ENCODE measurements around the gene AIG1.
"Not testable (repeated sequence)": the region's sequence is repeated elsewhere in the genome, so short reads cannot be mapped to it uniquely, and the experiment has no call there.

The AIG1 gene

DNA sequence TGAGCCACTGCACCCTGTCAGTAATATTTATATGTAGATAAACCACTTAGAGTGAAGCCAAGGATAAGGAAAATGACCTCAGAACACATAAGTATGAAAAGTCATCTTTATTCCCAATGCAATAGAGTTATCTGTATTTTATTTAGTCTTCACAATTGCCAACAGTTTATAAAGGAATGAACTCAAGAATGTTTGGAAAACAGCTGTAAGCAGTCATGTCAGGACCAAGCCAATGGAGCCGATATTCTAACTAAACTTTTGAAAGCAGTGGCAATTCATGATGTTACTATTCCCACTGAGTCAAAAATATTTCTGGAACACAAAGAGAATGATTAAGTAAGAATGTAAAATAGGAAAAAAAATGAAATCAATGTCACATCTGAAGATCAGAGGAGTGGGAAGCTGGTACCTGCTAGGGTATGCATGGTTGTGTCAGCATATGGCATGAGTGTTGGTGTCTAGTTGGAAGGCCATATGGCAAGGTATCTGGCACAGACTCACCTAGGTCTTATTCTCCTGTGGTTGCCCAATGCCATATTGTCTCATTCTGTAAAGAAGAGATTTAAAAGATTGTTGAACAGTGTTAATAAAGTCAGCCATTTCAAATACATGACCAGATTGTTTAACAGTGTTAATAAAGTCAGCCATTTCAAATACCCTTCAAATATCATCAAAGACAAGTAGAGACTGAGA lies 271.6 kb downstream of the AIG1 start:
- no peak for DNase-seq (ENCODE audit: low read depth)

GRCh38 chr6:143333081-143333480 lies 272.4 kb downstream of the AIG1 start:
- DNase-seq (ENCODE audit: low read depth), result no peak

DNA sequence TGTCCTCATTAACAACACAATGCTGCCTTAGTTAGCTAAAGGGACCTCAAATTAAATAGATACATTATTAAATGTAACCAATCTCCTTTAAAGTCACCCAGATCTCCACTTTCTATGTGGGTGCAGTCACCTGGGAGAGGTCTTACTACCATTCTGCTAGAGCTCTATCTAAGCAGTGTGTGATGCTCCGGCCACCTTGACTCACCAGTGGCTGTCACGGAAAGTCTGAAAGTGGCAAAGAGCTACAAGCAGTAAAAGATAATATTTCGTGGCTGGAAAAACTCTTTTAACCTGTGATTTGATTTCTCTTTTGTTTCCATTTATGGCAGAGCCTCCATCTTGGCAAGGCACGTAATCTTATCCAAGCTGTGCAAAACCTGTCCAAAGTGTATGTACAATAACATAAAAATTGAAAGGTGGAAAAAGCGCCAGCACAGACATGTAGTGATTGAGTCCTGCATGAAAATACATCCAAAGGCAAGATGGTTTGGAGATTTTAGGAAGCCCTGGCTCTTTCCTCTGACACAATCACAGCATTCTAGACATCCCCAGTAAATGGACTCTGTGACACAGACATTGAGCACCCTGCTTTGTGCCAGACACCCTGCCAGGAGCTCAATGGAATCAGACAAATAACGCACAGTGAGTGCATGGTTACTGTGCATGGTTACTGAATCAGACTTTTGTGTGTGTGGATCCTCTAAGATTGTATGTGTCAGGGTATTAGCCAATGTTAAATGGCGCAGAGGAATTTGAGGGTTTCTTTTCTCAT lies 273.2 kb downstream of the AIG1 start:
- no peak for DNase-seq (ENCODE audit: low read depth)

- DNase-seq (ENCODE audit: low read depth), result no peak
Measured at GRCh38 chr6:143335865-143336264, 275.2 kb downstream of the AIG1 start.

GRCh38 chr6:143336446-143337152 lies 275.9 kb downstream of the AIG1 start:
- DNase-seq (ENCODE audit: low read depth), result no peak

- peak; percentile 3 for DNase-seq (ENCODE audit: low read depth)
Measured at GRCh38 chr6:143337201-143337949, 276.7 kb downstream of the AIG1 start.

- DNase-seq (ENCODE audit: low read depth), result no peak
Measured at GRCh38 chr6:143339223-143339622, 278.5 kb downstream of the AIG1 start.

DNA sequence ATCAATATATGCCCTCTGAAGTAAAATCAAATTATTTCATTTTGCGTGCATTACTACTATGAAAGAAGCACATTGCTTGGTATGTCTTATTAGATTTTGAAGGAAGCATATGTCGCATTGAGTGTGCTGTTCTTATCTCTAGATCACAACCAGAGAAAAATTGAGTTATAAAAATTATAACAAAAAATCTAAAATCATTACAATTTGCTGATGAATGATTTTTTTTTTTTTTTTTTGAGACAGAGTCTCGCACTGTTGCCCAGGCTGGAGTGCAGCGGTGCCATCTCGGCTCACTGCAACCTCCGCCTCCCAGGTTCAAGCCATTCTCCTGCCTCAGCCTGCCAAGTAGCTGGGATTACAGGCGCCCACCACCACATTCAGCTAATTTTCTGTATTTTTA lies 284.8 kb downstream of the AIG1 start:
- not testable (repeated sequence) for DNase-seq (ENCODE audit: low read depth)

DNA sequence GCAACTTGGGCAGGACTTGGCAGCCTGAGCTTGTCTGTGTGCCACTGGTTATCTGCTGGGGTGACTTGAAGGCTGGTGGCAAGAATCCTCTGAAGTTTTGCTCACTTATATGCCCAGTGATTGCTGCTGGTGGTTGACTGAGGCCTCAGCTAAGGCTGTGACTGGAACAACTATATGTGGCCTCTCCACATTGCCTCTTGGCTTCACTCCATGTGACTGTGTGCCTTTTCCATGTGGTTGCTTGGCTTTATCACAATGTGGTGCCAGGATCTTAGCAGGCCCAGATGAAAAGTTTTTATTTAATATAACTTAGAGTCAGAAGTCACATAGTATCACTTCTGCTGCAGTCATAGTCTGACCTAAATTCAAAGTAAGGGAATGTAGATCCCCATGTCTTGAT lies 285.3 kb downstream of the AIG1 start:
- DNase-seq (ENCODE audit: low read depth), result no peak

GRCh38 chr6:143348531-143348930 lies 287.8 kb downstream of the AIG1 start:
- no peak for DNase-seq (ENCODE audit: low read depth)

- DNase-seq (ENCODE audit: low read depth), result no peak
Measured at GRCh38 chr6:143349530-143349929, 288.8 kb downstream of the AIG1 start.

- DNase-seq (ENCODE audit: low read depth), result no peak
Measured at GRCh38 chr6:143356101-143356880, 295.6 kb downstream of the AIG1 start.

- DNase-seq (ENCODE audit: low read depth), result no peak
Measured at GRCh38 chr6:143357152-143357551, 296.5 kb downstream of the AIG1 start.

DNA sequence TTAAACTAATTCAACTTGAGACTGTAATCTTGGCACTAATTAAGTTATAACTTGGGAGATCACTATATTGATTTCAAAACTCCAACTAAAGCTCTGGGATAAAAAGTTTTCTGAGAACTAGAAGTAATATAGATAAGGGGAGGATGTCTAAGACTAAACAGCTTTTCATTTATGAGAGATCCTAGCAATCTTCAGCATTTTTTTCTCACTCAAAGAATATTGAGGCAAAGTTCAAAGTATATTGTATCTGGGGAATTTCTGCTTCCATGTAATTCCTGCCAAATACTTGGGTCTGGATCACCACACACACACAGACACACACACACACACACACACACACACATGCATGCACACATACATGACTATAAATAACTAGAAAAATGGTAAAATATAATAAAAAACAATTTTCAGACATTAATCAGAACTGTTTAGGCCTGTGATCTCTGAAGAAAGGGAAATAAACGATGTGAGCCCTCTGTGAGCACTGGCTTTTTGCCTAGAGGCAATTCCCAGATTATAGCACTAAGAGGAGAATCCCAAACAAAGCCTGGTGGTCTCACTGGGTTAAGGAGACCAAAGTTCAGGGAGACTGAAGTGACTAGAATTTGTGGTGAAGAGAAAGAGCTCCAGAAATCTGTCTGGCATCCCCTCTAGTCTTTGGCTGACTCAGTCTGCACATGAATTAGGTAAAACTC lies 297.0 kb downstream of the AIG1 start:
- no peak for DNase-seq (ENCODE audit: low read depth)

DNA sequence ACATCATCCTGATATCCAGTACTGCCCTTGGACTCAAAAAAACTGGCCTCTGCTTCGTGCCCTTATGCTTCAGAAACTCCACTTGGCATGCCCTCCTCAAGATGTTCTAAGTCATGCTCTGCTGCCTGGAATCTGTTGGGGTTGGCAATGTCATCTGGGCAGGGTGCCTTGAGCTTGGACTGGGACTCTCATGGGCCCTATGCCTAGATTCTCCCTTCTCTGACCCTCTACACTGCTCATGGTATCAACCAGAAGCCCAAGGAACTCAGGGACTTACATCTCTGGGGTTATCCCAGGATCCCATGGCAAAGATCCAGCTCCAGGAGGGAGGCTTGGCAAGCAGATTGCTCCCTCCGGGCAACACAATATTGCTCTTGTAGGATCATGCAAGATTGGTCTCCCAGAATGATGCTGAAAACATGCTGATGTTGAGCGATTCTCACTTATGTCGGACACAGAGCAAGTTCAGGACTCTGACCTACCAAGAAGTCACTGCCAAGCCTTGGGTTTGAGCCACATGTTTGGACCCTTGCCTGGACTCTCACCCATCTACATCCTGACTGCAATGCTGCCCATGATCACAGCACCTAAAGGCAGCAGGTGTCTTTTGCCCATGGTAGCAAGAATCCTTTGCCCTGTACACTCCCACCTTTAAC lies 301.0 kb downstream of the AIG1 start:
- DNase-seq (ENCODE audit: low read depth), result no peak

DNA sequence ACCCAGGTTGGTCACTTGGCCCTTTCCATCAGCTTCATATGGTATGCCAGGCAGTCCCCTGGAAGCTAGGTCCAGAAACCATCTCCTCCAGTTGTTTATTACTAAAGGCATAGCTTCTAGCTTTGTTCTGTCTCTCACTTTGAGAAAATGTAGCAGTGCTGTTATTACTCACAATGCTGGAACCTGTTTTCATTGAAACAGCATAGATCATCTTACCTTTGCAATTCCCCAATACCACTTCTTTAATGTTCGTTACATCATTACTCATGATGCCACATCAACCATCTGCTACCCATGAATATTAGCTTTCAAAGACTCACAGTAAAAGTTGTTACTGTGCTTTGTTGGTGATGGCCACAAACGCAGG lies 301.5 kb downstream of the AIG1 start:
- no peak for DNase-seq (ENCODE audit: low read depth)

GRCh38 chr6:143363299-143363698 lies 302.6 kb downstream of the AIG1 start:
- DNase-seq (ENCODE audit: low read depth), result no peak

- peak; percentile 11 for DNase-seq (ENCODE audit: low read depth)
Measured at GRCh38 chr6:143368426-143368825, 307.7 kb downstream of the AIG1 start.

GRCh38 chr6:143369971-143370370 lies 309.3 kb downstream of the AIG1 start:
- no peak for DNase-seq (ENCODE audit: low read depth)

DNA sequence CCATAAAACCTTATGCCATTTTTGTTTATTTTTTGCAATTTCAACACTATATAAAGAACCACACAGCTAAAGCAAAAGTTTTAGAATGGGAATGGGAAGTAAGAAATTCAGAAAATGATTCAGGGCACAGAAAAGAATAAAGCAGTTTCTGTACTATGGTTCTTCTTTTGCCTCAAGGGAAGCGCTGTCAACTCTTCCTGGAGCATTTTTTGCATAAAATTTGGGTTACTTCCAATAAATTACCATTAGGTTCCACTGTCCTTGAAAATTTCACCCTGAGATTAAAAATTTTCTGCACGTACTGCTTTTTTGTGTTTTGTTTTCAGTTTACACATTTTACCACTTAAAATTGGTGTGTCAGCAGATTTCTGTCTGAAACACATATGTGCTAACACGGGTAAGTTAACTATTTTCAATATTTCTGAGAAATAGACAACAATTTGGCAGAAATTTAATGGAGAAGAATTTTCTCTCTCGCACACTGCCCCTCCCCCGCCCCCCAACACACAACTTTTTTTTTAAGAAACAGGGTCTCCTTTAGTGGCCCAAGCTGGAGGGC lies 310.2 kb downstream of the AIG1 start:
- DNase-seq (ENCODE audit: low read depth), result no peak
